ENCODE data around the gene CTLA4.

Gene CTLA4

GRCh38 chr2:203858176-203858575, 9.4 kb upstream of the CTLA4 start:
- no peak overlapping the region for H3K4me3 Mint-ChIP-seq
- no peaks in the 10 kb centered on the region for H3K4me1 Mint-ChIP-seq
- TF ChIP-seq, protein P1, sequence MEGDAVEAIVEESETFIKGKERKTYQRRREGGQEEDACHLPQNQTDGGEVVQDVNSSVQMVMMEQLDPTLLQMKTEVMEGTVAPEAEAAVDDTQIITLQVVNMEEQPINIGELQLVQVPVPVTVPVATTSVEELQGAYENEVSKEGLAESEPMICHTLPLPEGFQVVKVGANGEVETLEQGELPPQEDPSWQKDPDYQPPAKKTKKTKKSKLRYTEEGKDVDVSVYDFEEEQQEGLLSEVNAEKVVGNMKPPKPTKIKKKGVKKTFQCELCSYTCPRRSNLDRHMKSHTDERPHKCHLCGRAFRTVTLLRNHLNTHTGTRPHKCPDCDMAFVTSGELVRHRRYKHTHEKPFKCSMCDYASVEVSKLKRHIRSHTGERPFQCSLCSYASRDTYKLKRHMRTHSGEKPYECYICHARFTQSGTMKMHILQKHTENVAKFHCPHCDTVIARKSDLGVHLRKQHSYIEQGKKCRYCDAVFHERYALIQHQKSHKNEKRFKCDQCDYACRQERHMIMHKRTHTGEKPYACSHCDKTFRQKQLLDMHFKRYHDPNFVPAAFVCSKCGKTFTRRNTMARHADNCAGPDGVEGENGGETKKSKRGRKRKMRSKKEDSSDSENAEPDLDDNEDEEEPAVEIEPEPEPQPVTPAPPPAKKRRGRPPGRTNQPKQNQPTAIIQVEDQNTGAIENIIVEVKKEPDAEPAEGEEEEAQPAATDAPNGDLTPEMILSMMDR (IDR thresholded peaks at IDR 0.05) = no peak
- DNase-seq = no peak
- no peaks in the 10 kb centered on the region for H3K36me3 Mint-ChIP-seq (ENCODE audit: low read depth)
- no peak overlapping the region for H3K27ac Mint-ChIP-seq
- H3K9me3 Mint-ChIP-seq = no peaks in the 10 kb centered on the region
- no peaks in the 10 kb centered on the region for H3K27me3 Mint-ChIP-seq (ENCODE audit: low read depth, poor library complexity)

DNA sequence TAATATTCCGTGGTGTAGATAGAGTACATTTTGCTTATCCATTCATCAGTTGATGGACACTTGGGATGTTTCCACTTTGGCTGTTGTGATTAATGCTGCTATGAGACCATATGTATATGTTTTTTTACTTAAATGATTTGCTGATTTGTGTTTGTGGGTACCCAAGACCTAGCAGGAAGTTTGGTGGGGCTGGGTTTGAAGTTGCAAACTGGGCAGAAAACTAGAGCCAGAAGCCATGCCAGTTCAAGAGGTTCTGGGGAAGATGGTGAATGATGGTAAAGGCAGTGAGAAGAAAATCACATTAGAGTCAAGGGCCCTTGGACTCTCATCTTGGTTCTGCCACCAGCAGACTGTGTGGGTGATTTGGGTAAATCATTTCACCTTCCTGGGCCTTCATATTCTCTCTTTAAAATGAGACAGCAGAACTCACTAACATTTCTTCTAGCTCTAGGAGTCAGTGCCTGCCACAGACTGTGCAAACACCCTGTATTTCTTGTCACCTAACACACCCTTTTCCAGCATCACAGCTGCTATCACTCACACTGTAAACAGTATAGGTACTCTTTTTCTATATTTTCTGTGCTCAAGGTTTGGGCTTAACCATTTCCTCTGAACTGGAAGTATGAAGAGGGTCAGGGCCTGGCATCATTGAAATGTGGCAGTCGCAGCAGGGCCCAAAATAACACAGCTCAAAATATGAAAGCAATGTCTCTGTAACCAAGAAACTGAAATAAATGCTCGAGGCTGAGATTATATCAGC, 8.4 kb upstream of the CTLA4 start:
- H3K36me3 Mint-ChIP-seq (ENCODE audit: low read depth) = no peaks in the 10 kb centered on the region
- TF ChIP-seq, protein P1 (IDR thresholded peaks at IDR 0.05) = no peak
- no peak overlapping the region for H3K4me3 Mint-ChIP-seq
- no peak overlapping the region for H3K27ac Mint-ChIP-seq
- H3K27me3 Mint-ChIP-seq (ENCODE audit: low read depth, poor library complexity) = no peaks in the 10 kb centered on the region
- no peak for DNase-seq
- no peaks in the 10 kb centered on the region for H3K4me1 Mint-ChIP-seq
- peaks cover 1% of the 10 kb centered on the region for H3K9me3 Mint-ChIP-seq

GRCh38 chr2:203861197-203861596, 6.4 kb upstream of the CTLA4 start:
- TF ChIP-seq, protein P1 (IDR thresholded peaks at IDR 0.05) = no peak
- Mint-ChIP-seq H3K27me3 (ENCODE audit: low read depth, poor library complexity) (peaks cover 2% of the 10 kb centered on the region), H3K36me3 (ENCODE audit: low read depth) (no peaks in the 10 kb centered on the region), H3K27ac (no peak overlapping the region), H3K9me3 (peaks cover 6% of the 10 kb centered on the region), H3K4me3 (no peak overlapping the region), H3K4me1 (no peaks in the 10 kb centered on the region)
- DNase-seq = no peak

DNA sequence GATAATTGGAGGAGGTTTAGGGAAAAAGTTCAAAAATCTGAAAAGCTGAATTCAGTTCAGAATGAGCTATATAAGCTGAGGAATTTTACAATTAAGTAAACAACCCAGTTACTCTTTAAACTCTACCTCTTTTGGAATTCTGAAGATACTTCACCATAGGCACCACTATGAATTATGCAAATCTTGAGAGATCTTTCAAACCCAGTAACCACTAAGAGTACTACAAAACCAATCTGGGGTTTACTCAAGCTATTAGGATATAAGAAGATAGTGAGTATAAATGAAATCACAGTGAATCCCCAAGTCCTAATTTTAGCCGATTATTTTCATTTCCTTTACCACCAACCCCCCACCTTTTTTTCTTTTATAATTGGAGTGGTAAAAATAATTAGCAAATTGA, 6.0 kb upstream of the CTLA4 start:
- no peak overlapping the region for H3K4me3 Mint-ChIP-seq
- H3K9me3 Mint-ChIP-seq = peaks cover 6% of the 10 kb centered on the region
- H3K36me3 Mint-ChIP-seq (ENCODE audit: low read depth) = no peaks in the 10 kb centered on the region
- TF ChIP-seq, protein P1 (IDR thresholded peaks at IDR 0.05) = no peak
- DNase-seq = no peak
- H3K4me1 Mint-ChIP-seq = no peaks in the 10 kb centered on the region
- no peak overlapping the region for H3K27ac Mint-ChIP-seq
- peaks cover 2% of the 10 kb centered on the region for H3K27me3 Mint-ChIP-seq (ENCODE audit: low read depth, poor library complexity)

DNA sequence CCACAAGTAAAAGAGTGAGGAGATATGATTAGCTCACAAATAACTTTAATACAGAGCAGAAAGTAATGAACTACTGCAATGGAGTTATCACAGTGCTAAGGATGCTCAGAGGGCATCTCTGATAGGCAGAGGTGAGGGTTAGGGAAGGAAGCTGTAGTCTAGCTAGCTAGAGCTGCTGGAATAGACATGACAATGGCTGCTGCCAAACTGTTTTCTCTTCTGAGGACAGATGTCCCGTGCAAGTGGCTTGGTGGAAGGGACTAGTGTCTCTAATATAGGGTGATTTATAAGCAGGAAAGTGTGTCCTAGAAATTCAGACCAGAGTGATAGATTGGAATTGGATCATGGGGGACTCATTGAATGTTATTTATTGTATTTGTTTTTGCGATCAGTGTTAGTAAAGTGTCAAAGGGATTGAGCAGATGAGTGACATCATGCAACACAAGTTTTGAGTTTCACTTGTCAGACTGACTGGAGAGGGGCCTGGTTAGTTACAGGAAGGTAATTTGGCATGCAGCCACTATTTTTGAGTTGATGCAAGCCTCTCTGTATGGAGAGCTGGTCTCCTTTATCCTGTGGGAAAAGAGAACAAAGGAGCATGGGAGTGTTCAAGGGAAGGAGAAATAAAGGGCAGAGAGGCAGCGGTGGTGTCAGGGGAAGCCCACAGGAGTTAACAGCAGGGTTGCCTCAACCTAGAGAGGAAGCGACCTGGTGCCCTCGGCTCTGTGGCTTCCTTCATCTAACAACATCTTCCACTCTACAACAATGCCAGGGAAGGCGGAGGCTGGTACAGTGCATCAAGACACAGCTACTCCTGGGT, 1.9 kb downstream of the CTLA4 start:
- H3K4me3 Mint-ChIP-seq = no peak overlapping the region
- no peak for DNase-seq
- H3K9me3 Mint-ChIP-seq = peaks cover 3% of the 10 kb centered on the region
- no peak overlapping the region for H3K27ac Mint-ChIP-seq
- peaks cover 9% of the 10 kb centered on the region for H3K27me3 Mint-ChIP-seq (ENCODE audit: low read depth, poor library complexity)
- H3K4me1 Mint-ChIP-seq = no peaks in the 10 kb centered on the region
- H3K36me3 Mint-ChIP-seq (ENCODE audit: low read depth) = no peaks in the 10 kb centered on the region
- TF ChIP-seq, protein P1 (IDR thresholded peaks at IDR 0.05) = no peak
